GM19455 (cell line): Measurements from ENCODE around the gene PIKFYVE.

Experiments used
- ATAC-seq: cut with Tn5 transposase; IDR thresholded peaks from one replicate; pipeline ENCODE4 v1.9.1; 2021; ENCODE audit not compliant: unreplicated experiment

Gene PIKFYVE

GRCh38 chr2:208407667-208408066 is 141.6 kb downstream of the PIKFYVE start:
- no peak for ATAC-seq
